HL-60 (cell line): ENCODE results near the gene TMEM63C.

Source experiments
- CTCF ChIP-seq: IDR thresholded peaks from one replicate; pipeline ENCODE4 v1.5.1; 2011; ENCODE audit warnings: low read length, control low read depth, inconsistent platforms; ENCODE audit not compliant: insufficient read depth
- POLR2AphosphoS5 ChIP-seq: IDR thresholded peaks from 2 replicates; pipeline ENCODE4 v1.6.1; 2012; ENCODE audit warnings: low read depth
- SPI1 ChIP-seq: IDR thresholded peaks from 2 replicates; pipeline ENCODE4 v1.6.1; 2012; ENCODE audit warnings: low read depth, mild to moderate bottlenecking, borderline replicate concordance

DNA sequence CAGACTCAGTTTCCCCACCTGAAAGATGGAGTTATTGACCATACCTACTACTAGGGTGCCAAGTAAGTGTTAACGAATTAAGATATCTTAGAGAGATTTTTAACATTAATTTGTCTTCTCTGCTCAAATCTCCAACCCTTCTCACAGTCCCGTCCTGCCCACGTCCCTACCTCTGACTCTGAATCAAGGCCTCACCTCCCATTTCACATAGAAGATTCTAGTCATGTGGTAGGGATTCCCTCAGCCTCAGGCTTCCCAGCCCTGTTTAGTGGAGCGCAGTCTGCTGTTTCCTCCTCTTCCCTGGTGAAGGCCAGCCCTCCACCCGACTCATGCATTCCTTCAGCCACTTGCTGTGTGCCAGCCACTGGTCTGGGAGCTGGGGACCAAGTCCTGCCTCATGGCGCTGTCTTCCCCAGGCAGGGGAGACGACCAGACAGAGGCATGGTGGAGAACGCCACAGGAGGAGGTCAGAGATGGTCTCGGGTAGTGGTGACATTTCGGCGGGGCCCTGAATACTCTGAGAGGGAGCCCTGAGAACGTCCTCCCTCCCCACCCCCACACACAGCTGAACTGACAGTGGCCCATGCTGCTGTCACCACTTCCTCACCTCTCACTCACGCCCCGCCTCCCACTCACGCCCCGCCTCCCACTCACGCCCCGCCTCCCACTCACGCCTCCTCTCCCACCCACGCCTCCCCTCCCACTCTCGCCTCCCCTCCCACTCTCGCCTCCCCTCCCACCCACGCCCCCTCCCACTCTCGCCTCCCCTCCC lies 38.8 kb downstream of the TMEM63C start:
- TF ChIP-seq CTCF (no peak), SPI1 (no peak), POLR2AphosphoS5 (no peak)
